TTC549 (cell line): ENCODE results near the gene KCTD3.
A peak's percentile ranks its signal among the peaks of the same experiment; 100 is the strongest.

Source experiments
- FAIRE-seq: peaks from 2 replicates; lab custom pipeline; 2012; peaks lifted over from hg19 to GRCh38; lab: Jason Lieb, UNC

KCTD3 gene

DNA sequence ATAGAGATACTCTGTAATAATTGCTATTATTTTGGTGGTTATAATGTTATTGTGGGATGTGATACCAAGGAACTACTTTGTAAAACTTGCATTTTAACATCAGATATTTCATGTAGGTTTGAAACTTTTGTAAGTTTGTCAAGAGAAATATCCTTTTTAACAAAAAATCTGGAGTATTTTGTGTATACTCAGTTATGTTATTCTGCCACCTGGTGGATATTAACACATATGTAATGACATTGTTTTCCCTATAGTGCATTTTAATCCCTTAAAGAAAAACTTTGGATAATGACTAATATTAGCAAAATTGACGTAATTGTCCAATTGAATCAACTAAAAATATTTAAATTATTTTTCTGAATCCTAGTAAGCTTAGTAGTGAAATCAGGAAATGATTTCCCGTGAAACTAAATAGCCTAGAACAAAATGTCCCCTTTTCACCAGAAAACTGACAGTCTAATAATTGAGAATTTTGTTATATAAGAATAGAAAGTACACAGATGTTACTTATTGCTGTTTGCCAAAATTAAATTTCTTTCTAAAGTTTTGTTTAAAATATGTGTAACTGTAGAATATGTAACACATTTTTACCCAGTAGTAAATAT lies 39.6 kb downstream of the KCTD3 start:
- peak; percentile 98 for FAIRE-seq

DNA sequence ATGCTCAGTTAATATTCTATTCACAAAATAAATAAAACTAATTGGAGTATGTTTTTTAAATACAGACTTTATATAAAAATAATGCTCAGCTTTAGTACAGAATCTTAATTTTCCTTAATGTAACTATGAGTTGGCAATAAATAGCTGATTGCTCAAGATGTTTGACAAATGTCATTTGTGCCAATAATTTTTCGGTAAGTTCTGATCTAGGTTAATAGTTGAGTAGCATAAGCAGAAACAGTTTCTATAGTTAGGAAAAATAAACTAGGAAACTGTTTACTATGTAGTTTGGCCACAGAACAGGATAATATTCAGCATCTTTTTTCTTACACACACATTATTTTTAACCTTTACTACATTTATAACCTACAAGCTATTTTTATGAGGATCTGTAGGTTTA lies 40.3 kb downstream of the KCTD3 start:
- FAIRE-seq: no peak

DNA sequence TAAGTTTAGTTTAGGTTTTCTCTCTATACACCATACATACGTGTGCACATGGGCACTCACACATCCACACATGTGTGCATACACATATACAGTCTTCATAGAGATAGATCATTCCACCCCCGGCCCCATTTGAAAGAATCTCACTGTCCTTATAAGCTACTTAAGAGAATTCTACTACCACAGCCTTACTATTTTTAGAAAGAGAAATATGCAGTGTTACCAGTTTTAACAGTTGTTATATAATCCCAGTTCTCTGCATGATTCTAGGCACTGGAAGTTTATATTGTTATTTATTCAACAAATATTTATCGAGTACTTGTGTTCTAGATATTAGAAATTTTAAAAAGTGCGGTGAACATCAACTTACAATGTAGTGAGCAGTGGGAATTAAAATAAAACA lies 41.5 kb downstream of the KCTD3 start:
- no peak for FAIRE-seq

DNA sequence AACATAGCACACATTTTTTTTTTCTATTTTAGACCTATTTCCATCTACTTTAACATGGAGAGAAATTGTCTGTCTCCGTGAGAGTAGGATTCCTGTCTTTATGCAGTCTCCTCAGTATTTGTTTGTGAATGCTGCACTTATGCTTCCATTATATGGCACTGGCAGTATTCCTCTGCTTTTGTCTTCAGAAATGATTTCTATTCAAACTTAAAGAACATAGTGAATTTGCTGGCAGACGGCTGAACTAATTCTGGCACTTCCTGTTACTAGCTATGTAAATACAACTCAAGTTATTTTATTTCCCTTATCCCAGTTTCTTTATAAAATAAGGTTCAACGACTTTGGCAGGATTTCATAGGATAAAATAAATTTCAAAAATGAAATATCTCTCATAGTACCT lies 45.3 kb downstream of the KCTD3 start:
- peak; percentile 32 for FAIRE-seq

DNA sequence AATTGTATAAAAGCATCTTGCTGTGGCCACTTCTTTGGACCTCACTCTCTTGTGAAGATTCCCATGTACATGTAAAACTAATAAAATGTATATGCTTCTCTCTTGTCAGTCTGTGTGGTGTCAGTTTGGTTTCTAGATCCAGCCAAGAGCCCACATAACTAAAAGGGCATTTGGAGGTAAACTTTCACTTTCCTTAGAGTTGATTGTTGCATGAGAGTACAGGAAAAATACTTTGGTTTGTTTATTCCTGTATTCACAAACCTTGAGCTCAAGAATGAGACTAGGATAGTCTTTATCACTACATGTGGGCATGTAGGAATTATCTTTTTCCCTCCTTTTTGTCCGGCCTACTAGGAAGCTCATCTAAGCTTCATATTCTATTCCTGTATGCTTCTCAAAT lies 50.9 kb downstream of the KCTD3 start:
- FAIRE-seq: no peak

DNA sequence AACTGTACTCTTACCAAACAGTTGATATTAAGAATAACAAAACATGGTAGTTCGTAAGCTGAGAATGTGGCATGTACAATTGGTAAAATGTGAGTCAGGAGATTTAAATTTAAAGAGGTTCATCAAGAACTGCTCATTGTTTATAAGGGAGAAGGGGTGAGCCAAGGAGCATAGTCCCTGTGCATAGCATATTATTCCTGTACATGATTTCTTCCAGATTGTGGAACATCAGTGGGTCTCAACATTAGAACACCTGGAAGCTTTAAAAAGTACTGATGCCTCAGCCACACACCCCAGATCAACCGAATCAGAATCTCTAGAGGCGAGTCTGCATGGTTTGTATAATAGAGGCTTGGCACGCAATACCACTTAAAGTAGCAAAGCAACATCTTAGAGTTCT lies 56.1 kb downstream of the KCTD3 start:
- no peak for FAIRE-seq

DNA sequence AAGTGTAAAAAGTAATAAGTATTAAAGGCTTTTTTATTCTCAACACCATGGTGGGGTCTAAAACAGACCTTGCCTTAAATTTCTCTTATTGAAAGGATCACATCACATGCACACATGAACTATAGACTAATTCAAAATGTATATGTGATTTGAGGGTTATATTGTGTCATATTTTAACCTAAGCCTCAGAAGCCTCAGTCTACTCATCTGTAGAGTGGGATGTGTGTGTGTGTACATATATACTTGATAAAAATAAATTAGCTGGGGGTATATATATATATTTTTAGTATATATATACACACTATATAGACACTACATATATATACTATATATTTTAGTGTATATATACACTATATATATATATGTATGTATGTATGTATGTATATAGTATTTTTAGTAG lies 58.8 kb downstream of the KCTD3 start:
- no peak for FAIRE-seq

DNA sequence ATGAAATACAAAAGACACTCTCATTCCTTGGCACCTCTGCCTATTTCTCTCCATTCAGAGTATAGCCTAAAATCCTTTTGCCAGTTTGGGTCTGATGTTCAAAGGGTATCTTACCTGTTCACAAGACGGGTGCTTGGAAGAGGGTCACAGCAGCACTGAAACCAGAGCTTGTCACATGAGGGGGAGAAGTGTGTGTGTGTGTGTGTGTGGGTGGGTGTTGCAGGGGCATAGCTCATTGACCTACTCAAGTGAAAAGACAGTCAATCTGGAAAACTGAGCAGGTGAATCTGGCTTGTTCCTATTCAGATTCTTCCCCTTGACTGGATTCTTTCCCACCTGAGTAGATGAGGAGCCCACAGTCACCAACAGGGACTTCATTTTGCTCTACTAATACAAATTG lies 63.9 kb downstream of the KCTD3 start:
- FAIRE-seq: no peak

DNA sequence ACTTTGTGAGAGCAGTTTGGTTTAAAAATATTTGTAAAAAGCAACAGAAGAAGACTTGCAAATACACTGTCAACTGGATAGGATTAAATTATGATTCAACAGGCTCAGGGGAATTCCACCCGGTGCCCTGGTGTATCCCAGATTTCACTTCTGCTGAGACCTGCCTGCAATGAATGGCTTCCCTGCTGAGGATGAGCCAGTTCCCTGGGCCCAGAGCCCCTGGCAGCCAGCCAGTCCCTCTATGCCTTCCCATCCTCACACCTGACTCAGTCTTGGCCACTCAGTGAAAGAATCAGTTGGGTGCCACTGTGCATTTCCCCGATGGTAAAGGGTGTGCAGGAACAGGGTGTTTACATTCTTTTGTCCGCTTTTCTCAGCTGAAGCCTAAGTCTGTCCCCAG lies 64.4 kb downstream of the KCTD3 start:
- FAIRE-seq: no peak

DNA sequence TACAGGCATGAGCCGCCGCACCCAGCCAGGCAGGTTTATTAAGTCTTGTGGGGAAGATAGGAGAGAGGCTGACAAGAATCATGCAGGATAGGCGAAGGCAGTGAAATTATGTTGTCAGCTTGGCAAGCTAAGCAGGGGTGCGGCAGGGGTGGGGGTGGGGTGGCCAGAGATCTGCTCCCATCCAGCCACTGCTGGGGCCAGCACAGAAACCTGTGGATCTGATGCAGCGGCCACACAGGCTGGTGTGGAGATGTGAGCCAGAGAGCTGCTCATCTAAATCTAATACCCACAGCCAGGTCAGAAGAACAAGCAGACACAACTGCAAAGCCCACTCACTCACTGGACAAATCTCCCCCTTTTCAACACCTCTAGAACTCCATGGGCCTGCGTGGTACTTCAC lies 68.7 kb downstream of the KCTD3 start:
- FAIRE-seq: no peak

DNA sequence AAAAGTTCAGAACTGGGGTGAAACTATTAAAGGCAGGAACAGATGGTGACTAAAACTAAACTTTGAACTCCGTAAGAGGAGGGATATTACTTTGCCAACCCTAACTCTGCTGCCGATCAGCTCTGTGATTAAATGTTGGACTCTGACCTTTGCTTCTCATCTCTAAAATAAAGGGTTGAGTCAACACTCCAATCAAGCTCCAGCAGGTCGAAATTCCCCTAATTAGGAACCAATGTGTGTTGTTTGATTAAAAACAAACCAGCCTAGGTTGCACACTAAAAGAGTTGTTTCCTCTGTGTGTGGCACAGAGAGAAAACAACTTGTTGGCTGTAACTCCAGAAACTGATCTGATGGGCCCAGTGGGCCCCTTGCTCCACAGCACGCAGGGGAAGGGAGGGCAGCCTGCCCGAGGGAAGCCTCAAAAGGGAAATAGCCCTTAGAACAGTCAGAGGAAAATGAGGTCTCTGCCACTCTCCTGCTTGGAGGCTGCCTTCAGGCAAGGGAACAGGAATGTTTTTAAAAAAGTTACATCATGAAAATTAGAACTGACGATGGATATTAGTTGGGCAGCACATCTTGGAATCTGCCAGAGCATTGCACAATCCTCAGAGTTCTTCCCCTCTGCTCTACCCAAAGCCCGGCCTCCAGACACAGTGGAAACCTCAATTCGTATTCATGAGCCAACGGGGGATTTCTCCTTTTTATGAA lies 69.3 kb downstream of the KCTD3 start:
- no peak for FAIRE-seq

DNA sequence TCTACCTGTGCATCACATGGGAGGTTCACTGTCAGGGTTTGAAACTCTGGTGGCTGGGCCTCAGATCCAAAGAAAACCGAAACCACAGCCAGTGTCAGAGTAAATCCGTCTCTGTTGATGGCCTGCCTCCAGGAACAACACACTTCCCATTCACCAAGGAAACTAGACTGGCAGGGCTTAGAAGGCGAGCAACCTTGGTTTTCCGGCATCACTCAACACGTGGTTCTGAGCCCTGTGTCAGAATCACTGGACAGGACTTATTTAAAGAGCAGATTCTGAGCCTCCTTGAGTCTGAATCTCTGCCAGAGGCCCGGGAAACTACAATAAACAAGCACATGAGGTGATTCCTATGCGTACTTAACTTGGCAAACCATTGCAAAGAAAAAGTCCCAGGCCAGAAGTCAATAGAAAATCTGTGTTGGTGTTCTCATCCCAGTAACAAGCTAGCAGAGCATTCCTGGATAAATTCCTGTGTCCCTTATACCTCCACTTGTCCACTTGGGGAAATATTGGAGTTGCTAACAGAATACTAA lies 70.0 kb downstream of the KCTD3 start:
- no peak for FAIRE-seq

DNA sequence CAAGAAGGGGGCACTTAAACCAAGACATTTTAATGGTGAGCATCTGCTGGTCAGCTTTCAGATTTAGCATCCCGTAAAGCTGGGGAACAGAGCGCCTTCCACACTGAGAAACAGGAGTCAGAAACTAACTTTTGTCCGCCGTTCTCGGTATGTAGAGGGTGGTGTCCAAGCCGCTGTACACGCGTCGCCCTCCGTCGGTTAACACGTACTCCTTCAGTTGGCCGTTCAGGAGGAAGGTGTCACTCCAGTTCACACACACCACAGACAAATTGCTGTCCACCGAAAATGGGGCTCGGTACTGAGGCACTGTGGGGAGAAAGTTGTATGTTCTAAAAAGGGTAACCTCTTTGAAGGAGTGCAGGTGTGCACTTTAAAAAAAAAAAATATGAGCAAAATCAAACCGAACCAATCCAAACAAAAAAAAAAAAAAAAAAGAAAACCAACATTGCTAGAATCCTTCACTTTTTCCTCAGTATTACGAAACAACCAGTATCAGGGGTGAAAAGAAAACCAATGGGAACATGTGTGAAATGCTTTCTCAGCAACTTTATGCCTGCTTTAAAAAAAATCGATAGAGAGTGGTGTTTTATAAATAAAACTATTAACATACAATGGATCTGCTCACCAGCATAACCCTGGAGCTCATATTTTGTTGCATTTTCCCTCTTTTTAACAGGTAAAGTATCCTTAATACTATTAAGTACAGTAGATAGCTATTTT lies 73.5 kb downstream of the KCTD3 start:
- no peak for FAIRE-seq

DNA sequence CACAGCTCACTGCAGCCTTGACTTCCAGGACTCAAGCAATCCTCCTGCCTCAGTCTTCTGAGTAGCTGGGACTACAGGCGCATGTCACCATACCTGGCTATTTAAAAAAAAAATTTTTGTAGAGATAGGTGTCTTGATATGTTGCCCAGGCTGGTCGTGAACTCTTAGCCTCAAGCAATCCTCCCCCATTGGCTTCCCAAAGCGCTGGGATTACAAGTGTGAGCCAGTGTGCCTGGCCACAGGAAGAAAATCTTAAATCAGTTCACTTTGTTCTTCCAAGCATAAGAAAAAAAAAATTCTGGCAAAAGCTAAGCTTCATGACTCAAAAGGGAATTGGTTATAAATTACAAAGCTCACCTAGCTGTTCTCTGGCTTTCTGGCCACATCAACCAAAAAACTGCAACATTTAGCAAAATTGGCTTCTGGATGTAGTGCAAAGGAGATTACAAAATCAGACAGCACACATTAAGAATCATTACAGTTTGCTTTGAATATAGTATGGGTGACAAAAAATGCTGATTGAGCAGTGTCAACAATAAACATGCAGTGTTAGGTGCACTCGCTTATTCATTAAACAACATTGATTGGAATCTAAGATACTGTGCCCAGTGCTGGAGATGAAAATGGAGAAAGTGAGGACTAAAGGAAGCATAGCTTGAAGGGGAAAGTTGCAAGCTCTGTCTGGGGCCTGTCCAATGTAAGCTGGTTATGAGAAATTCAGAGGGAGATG lies 76.7 kb downstream of the KCTD3 start:
- FAIRE-seq: no peak

DNA sequence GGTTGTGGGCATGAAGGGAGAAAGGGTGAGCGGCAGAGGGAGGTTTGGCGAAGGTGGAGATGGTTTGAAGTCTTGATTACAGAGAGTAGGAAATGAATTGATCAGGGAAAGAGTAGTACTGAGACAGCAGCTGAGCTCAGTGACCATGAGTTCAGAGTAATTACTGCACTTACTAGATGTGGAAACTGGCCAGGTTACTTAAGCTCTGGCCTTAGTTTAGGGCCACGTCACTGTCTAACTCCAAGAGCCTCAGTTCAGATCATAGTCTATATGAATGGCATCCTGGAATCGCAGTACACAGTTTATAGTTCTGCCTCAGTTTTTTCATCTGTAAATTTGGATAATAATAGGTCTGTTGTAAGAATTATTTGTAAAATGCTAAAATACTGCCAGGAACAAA lies 78.1 kb downstream of the KCTD3 start:
- FAIRE-seq: no peak

DNA sequence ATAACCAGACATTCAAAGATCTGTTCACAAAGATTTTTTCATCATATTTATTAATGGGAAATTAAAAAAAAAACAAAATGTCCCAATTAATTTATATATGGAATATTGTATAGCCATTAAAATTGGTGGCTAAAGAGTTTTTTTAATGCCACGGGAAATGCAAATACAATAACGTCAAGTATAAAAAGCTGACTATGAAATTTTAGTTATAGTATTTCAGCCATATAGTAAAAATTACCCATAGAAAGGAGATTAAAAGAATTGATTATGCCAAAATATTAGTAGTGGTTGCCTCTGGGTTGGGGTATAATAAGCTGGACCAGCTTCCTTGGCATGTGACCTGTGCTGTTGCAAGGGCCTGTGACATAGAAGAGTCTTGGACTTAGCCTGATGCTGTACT lies 78.8 kb downstream of the KCTD3 start:
- FAIRE-seq: no peak

DNA sequence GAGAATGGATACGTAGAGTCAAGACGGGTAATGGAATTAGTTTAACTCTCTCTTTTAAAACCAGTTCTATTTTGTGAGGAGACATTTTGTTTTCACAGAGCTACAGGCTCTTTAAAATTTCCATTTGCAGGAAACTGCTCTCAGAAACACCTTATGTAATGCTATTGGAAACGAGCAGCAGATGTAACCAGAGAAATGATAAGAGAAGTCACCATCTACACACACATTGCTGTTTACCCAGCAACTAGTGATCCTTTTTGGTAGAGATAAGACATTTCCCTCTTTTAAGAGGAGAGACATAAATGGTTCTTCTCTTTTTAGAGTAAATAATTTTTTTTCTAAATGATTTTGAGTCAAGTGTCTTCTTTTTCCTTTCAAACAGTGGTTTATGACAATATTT lies 80.6 kb downstream of the KCTD3 start:
- FAIRE-seq: no peak

DNA sequence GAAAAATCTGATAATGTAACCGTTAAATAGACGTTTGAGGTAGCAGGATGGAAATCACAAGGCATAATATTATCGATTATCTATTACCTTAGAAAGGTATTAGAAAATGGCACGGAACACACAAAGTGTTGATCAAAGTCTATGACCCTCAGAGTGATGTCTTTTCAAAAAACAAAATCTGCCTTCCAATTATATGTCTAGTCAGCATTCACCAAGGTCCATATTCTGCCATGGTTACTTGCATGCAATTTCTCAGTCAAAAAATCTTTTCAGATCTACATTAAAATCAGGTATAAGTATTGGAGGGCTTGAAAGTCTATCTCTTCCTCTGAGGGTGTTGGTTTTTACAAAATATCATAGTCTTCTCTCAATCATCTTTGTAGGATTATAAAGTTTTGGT lies 81.9 kb downstream of the KCTD3 start:
- FAIRE-seq: no peak

DNA sequence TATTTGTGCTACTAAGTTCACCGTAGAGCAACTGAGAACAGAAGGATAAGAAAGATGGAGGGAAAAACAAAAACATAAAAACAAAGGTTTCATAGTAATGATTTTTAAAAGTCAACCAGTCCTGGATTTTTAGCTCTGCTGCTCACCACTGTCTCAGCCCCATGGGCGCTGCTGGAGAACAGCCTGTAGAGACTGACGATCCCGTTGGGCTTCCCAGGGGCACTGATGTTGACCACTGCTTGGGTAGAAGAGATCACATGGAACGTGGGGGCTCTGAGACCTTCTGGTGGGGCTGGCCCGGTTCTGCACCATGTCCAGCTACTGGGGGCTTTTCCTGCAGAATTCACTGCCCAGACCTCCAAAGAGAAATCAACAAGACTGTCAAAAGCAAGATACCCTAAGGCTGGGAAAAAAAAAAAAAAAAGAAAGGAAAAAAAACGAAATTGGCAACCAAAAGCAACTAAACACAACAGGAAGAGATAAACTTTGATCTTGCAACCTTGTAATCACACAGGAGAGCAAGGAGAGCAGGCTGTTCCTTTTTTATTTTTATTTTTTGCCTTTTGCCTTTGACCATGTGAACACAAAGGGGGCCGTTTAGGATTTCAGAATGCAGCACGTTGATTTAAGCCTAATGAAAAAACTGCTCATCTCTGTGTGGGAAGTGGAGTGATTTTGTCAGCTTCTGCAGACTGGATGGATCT lies 83.5 kb downstream of the KCTD3 start:
- no peak for FAIRE-seq

DNA sequence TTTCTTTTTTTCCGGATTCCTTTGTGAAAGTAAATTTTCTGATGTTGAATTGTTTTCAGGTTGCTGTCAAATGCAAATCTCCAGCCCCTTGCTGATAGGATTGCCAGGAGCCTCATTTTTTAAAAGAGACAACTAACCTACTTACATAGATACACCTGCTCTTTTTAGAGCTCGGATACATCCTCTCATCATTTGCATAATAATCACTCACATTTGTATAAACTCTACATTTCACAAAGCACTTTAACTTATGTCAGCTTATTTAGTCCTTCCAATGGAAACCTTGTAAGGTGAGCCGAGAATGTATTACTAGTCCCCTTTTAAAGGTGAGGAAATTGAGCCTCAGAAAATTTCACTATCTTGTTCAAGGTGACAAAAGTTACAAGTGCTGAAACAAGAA lies 84.8 kb downstream of the KCTD3 start:
- no peak for FAIRE-seq

DNA sequence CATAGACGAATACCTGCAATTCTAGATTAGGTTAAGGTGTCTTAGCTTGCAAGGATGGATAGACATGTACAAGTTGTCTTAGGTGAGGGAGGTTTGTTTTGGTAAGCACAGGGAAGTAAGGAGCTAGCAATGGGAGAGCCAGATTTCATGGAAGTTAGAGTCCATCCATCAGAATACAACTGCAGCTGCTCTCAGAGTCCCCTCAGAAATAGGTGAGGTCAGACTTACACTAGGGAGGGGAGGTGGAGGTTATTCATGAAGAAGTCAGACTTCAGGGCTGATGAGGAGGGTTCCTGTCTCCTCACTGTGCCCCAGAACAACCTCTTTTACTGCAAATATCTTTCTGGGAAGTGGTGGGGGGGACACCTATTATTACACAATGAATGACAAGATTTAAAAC lies 85.3 kb downstream of the KCTD3 start:
- FAIRE-seq: no peak

DNA sequence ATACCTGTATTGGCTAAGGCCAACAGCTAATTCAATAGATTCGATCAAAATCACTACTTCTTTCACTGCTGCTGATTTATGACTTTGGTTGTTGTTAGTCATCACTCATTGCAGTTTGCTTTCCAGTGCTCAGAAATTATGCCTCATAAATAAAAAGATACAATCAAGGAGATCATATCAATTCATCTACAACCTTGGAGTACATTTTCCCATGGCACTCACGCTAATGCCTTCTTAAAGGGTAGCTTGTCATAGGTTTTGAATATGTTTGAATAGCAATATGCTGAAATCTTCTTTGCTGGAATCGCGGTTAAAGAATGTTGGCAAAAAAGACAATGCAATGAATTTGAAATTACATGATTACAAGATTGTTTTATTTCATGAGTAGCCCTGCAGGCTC lies 89.9 kb downstream of the KCTD3 start:
- FAIRE-seq: no peak
